ENCODE data around the gene CPSF6.

DNA sequence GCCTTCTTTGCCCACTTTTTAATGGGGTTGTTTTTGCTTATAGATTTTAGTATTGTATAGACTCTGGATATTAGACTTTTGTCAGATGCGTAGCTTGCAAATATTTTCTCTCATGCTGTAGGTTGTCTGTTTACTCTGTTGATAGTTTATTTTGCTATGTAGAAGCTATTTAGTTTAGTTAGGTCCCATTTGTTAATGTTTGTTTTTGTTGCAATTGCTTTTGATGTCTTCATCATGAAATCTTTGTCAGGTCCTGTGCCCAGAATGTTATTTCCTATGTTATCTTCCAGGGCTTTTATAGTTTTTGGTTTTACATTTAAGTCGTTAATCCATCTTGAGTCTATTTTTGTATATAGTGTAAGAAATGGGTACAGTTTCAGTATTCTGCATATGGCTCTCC is 78.9 kb downstream of the CPSF6 start:
- no peak for TF ChIP-seq CTCF (IDR thresholded peaks at IDR 0.05; ENCODE audit: low read length)
- TF ChIP-seq EZH2 (optimal IDR thresholded peaks at IDR 0.05; ENCODE audit: low read depth, low read length): no peak
